Astrocyte (in vitro differentiated cells and primary cell): ENCODE measurements around the gene TACR1.

Experiments
- CTCF ChIP-seq: IDR thresholded peaks from 2 replicates; pipeline ENCODE4 v1.5.1; 2011; ENCODE audit warnings: low read depth, mild to moderate bottlenecking, inconsistent platforms, low read length, moderate library complexity; ENCODE audit not compliant: insufficient read depth
- EZH2 ChIP-seq: IDR thresholded peaks from 2 replicates; pipeline ENCODE4 v1.6.1; 2012; ENCODE audit warnings: mild to moderate bottlenecking, low read length, inconsistent platforms; ENCODE audit not compliant: insufficient read depth

GRCh38 chr2:75077909-75078308 lies 121.4 kb downstream of the TACR1 start:
- TF ChIP-seq CTCF (no peak), EZH2 (no peak)
